ENCODE results near the gene OR5A1. TPM values are rescaled to one million over a fixed set of nuclear protein-coding genes. Genes with fewer than 3 reads are reported as not detected.
"Not testable (repeated sequence)": the region's sequence is repeated elsewhere in the genome, so short reads cannot be mapped to it uniquely, and the experiment has no call there.

Gene OR5A1
- total RNA-seq, 1 donor, result not detected

DNA sequence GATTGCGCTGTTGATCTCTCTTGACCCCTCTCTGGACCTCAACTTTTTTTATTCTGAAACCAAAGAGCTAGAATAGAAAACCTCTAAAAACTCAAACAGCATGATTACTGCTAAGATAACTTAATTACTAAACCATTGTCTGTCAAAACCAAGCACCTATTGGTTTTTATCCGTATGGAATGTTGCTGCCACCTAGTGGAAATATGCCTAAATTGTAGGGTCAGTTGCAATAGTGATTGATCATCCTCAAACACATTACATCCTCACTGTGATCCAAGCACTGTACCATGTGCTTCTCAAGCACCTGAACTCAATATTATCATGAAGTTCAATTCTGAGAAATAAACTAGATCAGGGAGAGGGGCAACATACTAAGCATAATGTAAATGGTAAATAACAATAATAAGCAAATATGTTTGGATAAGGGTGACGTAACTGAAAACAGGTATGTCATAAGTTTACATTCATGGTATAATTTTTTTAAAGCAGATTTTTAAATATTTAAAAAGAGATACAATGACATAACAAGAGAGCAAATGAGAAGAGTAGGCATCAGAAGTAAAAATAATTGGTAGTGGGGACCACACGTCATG lies 6.2 kb upstream of the OR5A1 start:
- no peak overlapping the region for H3K4me3 ChIP-seq (ENCODE audit: low read depth, low read length)
- peak; percentile 48 for DNase-seq (ENCODE audit: low read depth)
- TF ChIP-seq, protein P1, sequence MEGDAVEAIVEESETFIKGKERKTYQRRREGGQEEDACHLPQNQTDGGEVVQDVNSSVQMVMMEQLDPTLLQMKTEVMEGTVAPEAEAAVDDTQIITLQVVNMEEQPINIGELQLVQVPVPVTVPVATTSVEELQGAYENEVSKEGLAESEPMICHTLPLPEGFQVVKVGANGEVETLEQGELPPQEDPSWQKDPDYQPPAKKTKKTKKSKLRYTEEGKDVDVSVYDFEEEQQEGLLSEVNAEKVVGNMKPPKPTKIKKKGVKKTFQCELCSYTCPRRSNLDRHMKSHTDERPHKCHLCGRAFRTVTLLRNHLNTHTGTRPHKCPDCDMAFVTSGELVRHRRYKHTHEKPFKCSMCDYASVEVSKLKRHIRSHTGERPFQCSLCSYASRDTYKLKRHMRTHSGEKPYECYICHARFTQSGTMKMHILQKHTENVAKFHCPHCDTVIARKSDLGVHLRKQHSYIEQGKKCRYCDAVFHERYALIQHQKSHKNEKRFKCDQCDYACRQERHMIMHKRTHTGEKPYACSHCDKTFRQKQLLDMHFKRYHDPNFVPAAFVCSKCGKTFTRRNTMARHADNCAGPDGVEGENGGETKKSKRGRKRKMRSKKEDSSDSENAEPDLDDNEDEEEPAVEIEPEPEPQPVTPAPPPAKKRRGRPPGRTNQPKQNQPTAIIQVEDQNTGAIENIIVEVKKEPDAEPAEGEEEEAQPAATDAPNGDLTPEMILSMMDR (IDR thresholded peaks at IDR 0.05; ENCODE audit: insufficient read depth, low read length), result peak; percentile 73

GRCh38 chr11:59437770-59438169 lies 1.5 kb downstream of the OR5A1 start:
- TF ChIP-seq, protein P1 (IDR thresholded peaks at IDR 0.05; ENCODE audit: insufficient read depth, low read length), result no peak
- no peak overlapping the region for H3K4me3 ChIP-seq (ENCODE audit: low read depth, low read length)
- no peak for DNase-seq (ENCODE audit: low read depth)

DNA sequence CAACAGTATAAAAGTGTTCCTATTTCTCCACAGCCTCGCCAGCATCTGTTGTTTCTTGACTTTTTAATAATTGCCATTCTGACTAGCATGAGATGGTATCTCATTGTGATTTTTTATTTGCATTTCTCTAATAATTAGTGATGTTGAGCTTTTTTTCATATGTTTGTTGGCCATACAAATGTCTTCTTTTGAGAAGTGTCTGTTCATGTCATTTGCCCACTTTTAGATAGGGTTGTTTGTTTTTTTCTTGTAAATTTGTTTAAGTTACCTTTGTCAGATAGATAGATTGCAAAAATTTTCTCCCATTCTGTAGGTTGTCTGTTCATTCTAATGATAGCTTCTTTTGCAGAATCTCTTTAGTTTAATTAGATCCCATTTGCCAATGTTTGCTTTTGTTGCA lies 9.4 kb downstream of the OR5A1 start:
- DNase-seq (ENCODE audit: low read depth); H3K4me3 ChIP-seq (ENCODE audit: low read depth, low read length): not testable (repeated sequence)

GRCh38 chr11:59448484-59448883 lies 12.2 kb downstream of the OR5A1 start:
- no peak for DNase-seq (ENCODE audit: low read depth)
- no peak overlapping the region for H3K4me3 ChIP-seq (ENCODE audit: low read depth, low read length)
- TF ChIP-seq, protein P1 (IDR thresholded peaks at IDR 0.05; ENCODE audit: insufficient read depth, low read length), result no peak

DNA sequence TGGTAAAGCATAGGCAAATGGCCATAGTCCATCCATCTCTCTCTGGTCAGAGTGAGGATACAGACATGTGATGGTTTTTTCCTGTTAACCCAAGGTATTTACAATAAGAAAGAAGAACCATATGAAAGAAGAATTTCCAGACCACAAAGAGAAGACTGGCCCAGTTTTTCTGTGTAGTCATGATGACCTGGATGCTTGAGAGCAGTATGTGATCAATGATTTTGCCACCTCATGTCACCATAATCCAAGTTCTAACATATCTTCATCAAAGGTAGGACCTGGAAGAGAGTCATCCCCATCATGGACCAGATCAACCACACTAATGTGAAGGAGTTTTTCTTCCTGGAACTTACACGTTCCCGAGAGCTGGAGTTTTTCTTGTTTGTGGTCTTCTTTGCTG lies 20.4 kb downstream of the OR5A1 start, which contains the start of gene OR4D6:
Gene OR4D6 (plus strand): TSS at position 301 of the 400 bp plus-strand sequence. CDS start 0 bp downstream, at position 301.
- DNase-seq (ENCODE audit: low read depth), result no peak
- TF ChIP-seq, protein P1 (IDR thresholded peaks at IDR 0.05; ENCODE audit: insufficient read depth, low read length), result no peak

DNA sequence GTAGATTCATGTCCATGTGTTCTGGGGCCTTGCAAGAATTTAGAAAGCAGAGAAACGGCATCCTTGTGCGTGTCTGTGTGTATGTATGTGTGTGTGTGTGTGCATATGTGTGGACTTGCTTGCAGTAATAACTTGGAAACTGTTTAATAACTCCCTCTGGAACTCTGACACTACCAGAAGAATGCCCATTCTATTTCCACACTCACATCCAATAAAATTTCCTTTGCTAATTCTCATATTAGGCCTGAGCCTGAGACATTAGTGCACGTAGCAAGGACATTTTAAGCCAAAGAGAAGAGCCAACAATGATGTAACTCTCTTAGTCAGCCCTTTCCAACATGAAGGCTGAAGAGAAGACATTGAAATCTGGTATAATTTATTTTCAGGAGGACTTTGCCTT lies 23.6 kb downstream of the OR5A1 start:
- no peak for DNase-seq (ENCODE audit: low read depth)
- TF ChIP-seq, protein P1 (IDR thresholded peaks at IDR 0.05; ENCODE audit: insufficient read depth, low read length), result no peak
- H3K4me3 ChIP-seq (ENCODE audit: low read depth, low read length), result no peak overlapping the region

More for the DNA sequence above, 20.4 kb downstream of the OR5A1 start, which contains the start of gene OR4D6:
- no peak within 1 kb of the TSS for H3K4me3 ChIP-seq (ENCODE audit: low read depth, low read length)

- DNase-seq (ENCODE audit: low read depth), result peak; percentile 20
- H3K4me3 ChIP-seq (ENCODE audit: low read depth, low read length), result no peak overlapping the region
- TF ChIP-seq, protein P1 (IDR thresholded peaks at IDR 0.05; ENCODE audit: insufficient read depth, low read length), result no peak
Measured at GRCh38 chr11:59463190-59463641, 26.9 kb downstream of the OR5A1 start.
